Heart left ventricle (tissue), 16 donors: ENCODE results near the gene GRAMD4. TPM values are rescaled to one million over a fixed set of nuclear protein-coding genes. Genes with fewer than 3 reads are reported as not detected.

Experiments used
- ATAC-seq, 4 donors: fragments of 200-7000 bp; cut with Tn5 transposase; one replicate each; pipeline ENCODE4 v1.9.1; 2020 to 2022; ENCODE audit warnings: moderate library complexity in 4 of 4, mild to moderate bottlenecking in 3 of 4, moderate number of reproducible peaks in 1 of 4
- DNase-seq, 5 donors: peaks; one replicate each; pipeline ENCODE4 v3.0.0-alpha.2; 2020
- H3K27ac ChIP-seq, 12 donors: fragments of 200-600 bp; sonication (generic) in 4 of 12; one replicate each; pipeline versions ENCODE4 v1.5.0 to v1.8.0; 2016 to 2022; ENCODE audit warnings: mild to moderate bottlenecking in 2 of 12
- H3K27me3 ChIP-seq, 9 donors: fragments of 200-600 bp; sonication (generic) in 2 of 9; one replicate each; pipeline versions ENCODE4 v1.5.1 to v1.8.0; 2016 to 2022; ENCODE audit warnings: mild to moderate bottlenecking in 3 of 9
- H3K36me3 ChIP-seq, 9 donors: fragments of 200-600 bp; sonication (generic) in 2 of 9; one replicate each; pipeline versions ENCODE4 v1.5.0 to v1.8.0; 2018 to 2022; ENCODE audit warnings: mild to moderate bottlenecking in 2 of 9
- H3K4me1 ChIP-seq, 12 donors: fragments of 200-600 bp; sonication (generic) in 4 of 12; one replicate each; pipeline versions ENCODE4 v1.5.0 to v1.8.0; 2016 to 2022; ENCODE audit warnings: mild to moderate bottlenecking in 3 of 12
- H3K4me3 ChIP-seq, 12 donors: fragments of 200-600 bp; sonication (generic) in 4 of 12; one replicate each; pipeline versions ENCODE4 v1.5.0 to v1.8.0; 2017 to 2022; ENCODE audit warnings: mild to moderate bottlenecking in 9 of 12, moderate library complexity in 4 of 12
- H3K9me3 ChIP-seq, 12 donors: fragments of 200-600 bp; sonication (generic) in 4 of 12; one replicate each; pipeline versions ENCODE4 v1.5.0 to v1.8.0; 2016 to 2022; ENCODE audit warnings: mild to moderate bottlenecking in 1 of 12
- CTCF ChIP-seq, 12 donors: fragments of 200-600 bp; sonication (generic) in 4 of 12; IDR thresholded peaks; one replicate each; pipeline versions ENCODE4 v1.5.0 to v1.8.0; 2018 to 2022; ENCODE audit warnings: antibody characterized with exemption in 12 of 12, mild to moderate bottlenecking in 5 of 12
- POLR2A ChIP-seq, 2 donors: fragments of 450-650 bp; IDR thresholded peaks; one replicate each; pipeline ENCODE4 v1.6.1; 2017; ENCODE audit warnings: antibody characterized with exemption in 2 of 2, mild to moderate bottlenecking in 2 of 2, moderate library complexity in 2 of 2
- WGBS, 4 donors: extraction: QIAGEN DNeasy Blood & Tissue Kit in 2 of 4; methylation state at CpG; one replicate each; pipeline versions ENCODE4 v1.1.5 to v1.1.7; 2013 to 2018; 5-methylcytosine and 5-hydroxymethylcytosine counted together
- intact Hi-C, 10 donors: fragments of 100-400 bp; cut with DNase I; formaldehyde crosslinking; loops; one replicate each; pipeline versions ENCODE4 v1.11.1 to v1.14.2; 2022
- polyA plus RNA-seq, 2 donors: library from polyadenylated mRNA; stranded (reverse); fragments of 200-250 nt; gene quantifications; one replicate each; pipeline ENCODE4 v1.2.3, GENCODE V29; 2013
- total RNA-seq, 9 donors: library from RNA; depleted of rRNA in 2 of 9; stranded (reverse); fragments of >200 nt in 2 of 9; fragmentation: NEBNext Ultra II Directional in 3 of 9; extraction: Animal tissue kit (Norgen Biotek cat#: 25700) in 3 of 9; gene quantifications; one replicate each; pipeline versions ENCODE4 v1.1.0 to v1.2.4, GENCODE V29; 2016 to 2023
- donor health status: ischemic (EF 13 %, LVEDD 7.1; RV severe dilation, severe dysfunction).
- donor health status: healthy with polysubstance abuse.
- donor health status: DM: no; HTN: yes; CAD: no.
- donor health status: DM: no; HTN: no; CAD: no.
- donor health status: ischemic (EF 25% LVEDD 6.9; RV normal size, moderate dysfunction).
- donor health status: ischemic (EF 25% LVEDD 5.7; RV mildly dilated, moderate dysfunction).
- donor health status: healthy.
- donor health status: DM: yes; HTN: yes; CAD: no.
- donor health status: ischemic (EF 35%, LVEDD 5.7; RV mildly dilated, moderate dysfunction).
- donor health status: nonischemic (EF 11% LVEDD 7.7; RV severe dilation, severe dysfunction).
- donor health status: DM: yes; HTN: yes; CAD: no.
- donor health status: PGD.
- donor health status: ischemic (EF 29% LVEDD 5.4; RV normal size, mild dysfunction).
- donor health status: nonischemic (EF 23%, LVEDD 6.1; RV moderate dilation, normal function).

The GRAMD4 gene
- total and polyA plus RNA-seq, 11 donors = 22.4 to 122 (median 63.1) TPM

GRCh38 chr22:46726066-46726985, 106.1 kb downstream of the GRAMD4 start:
- Histone ChIP-seq H3K9me3 (no peaks in the 10 kb centered on the region), H3K27ac (peak overlapping the region in 7 of 12 donors; percentile 11 to 68 (median 24)), H3K4me3 (no peak overlapping the region), H3K27me3 (no peaks in the 10 kb centered on the region), H3K4me1 (peaks cover 24 to 71% (median 60%) of the 10 kb centered on the region in 12 donors), H3K36me3 (peaks cover 0 to 51% (median 8%) of the 10 kb centered on the region in 9 donors)
- ATAC-seq = peak; percentile 12 to 38 (median 29)
- TF ChIP-seq CTCF (IDR thresholded peaks at IDR 0.05) = no peak
- no peak for TF ChIP-seq POLR2A (IDR thresholded peaks at IDR 0.05)
- intact Hi-C loops = loop anchor here in 5 of 10 donors (5.0 kb wide), 3 partner anchors 34 to 39 kb away; partner anchors contain the start of gene TBC1D22A (in 1 of the 5)
- WGBS, 4 donors = 58 to 68% (median 67%) methylated on average over 35 to 38 of the region's 38 CpGs
- peak in 2 of 5 donors; percentile 55 to 61 for DNase-seq

- no peaks in the 10 kb centered on the region for H3K27me3 ChIP-seq
- DNase-seq = no peak
- H3K4me3 ChIP-seq = no peak overlapping the region
- no peaks in the 10 kb centered on the region for H3K9me3 ChIP-seq
- peaks cover 25 to 74% (median 61%) of the 10 kb centered on the region in 12 donors for H3K4me1 ChIP-seq
- ATAC-seq = no peak
- WGBS, 4 donors = 88 to 96% (median 91%) methylated on average over 3 of the region's 3 CpGs
- peaks cover 0 to 51% (median 8%) of the 10 kb centered on the region in 9 donors for H3K36me3 ChIP-seq
- intact Hi-C loops = loop anchor here in 5 of 10 donors (5.0 kb wide), 3 partner anchors 35 to 40 kb away; partner anchors contain the start of gene TBC1D22A (in 1 of the 5)
- TF ChIP-seq CTCF (IDR thresholded peaks at IDR 0.05) (no peak), POLR2A (IDR thresholded peaks at IDR 0.05) (no peak)
- peak overlapping the region in 1 of 12 donors; percentile 68 for H3K27ac ChIP-seq
Measured at GRCh38 chr22:46726986-46727317, 106.8 kb downstream of the GRAMD4 start.

GRCh38 chr22:46727813-46728364, 107.7 kb downstream of the GRAMD4 start:
- Histone ChIP-seq H3K27me3 (no peaks in the 10 kb centered on the region), H3K4me3 (no peak overlapping the region), H3K4me1 (peaks cover 25 to 84% (median 69%) of the 10 kb centered on the region in 12 donors), H3K27ac (peak overlapping the region in 11 of 12 donors; percentile 47 to 99 (median 73)), H3K9me3 (no peaks in the 10 kb centered on the region), H3K36me3 (peaks cover 0 to 53% (median 7%) of the 10 kb centered on the region in 9 donors)
- WGBS, 4 donors = 66 to 83% (median 81%) methylated on average over 6 to 19 of the region's 19 CpGs
- DNase-seq (peak in 1 of 5 donors; percentile 16), ATAC-seq (no peak)
- intact Hi-C loops = loop anchor here in 5 of 10 donors (5.0 kb wide), 3 partner anchors 34 to 41 kb away; partner anchors contain the start of gene TBC1D22A (in 1 of the 5)
- TF ChIP-seq CTCF (IDR thresholded peaks at IDR 0.05) (no peak), POLR2A (IDR thresholded peaks at IDR 0.05) (no peak)
